ENCODE measurements around the gene SNED1.
A peak's percentile ranks its signal among the peaks of the same experiment; 100 is the strongest.

SNED1 gene

DNA sequence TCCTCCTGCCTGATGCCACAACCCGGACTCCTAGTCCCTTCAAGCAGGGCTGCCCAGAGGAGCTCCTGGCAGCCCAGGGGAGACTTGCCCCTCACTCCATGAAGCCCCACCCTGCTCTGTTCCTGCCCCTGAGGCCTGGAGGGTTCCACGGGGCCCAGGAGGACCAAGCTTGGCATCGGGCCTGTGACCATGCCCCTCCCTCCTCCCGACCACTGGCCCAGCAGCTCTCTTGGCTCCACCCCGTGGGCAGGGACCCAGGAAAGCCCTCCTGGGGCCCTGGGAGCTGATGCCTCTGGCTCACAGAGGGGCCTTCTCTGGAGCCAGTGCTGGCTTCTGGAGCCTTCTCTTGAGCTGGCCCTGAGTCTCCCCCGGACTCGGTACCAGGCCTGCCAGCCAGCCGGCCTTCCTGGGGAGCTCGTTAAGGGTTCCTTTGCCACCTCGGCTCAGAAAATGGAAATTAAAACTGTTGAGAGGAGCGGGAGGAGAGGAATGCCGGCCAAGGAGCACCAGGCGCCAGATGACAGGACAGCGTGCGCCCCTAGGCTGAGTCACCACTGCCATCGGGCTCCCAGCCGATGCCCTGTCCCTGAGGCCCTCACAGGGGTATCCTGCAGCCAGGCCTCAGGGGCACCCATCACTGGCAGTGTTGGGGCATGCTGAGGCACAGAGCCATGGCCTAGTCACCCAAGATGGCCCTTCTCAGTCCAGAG, 40.6 kb upstream of the SNED1 start:
- DNase-seq: peak; percentile 17
- Mint-ChIP-seq H3K9me3 (no peaks in the 10 kb centered on the region), H3K4me3 (no peak overlapping the region), H3K27ac (no peak overlapping the region), H3K27me3 (peaks cover 3% of the 10 kb centered on the region), H3K4me1 (ENCODE audit: low read depth) (no peaks in the 10 kb centered on the region), H3K36me3 (ENCODE audit: low read depth) (no peaks in the 10 kb centered on the region)

GRCh38 chr2:240958366-240959213, 39.8 kb upstream of the SNED1 start:
- H3K4me1 Mint-ChIP-seq (ENCODE audit: low read depth): no peaks in the 10 kb centered on the region
- peak; percentile 15 for DNase-seq
- no peaks in the 10 kb centered on the region for H3K36me3 Mint-ChIP-seq (ENCODE audit: low read depth)
- peaks cover 3% of the 10 kb centered on the region for H3K27me3 Mint-ChIP-seq
- no peaks in the 10 kb centered on the region for H3K9me3 Mint-ChIP-seq
- H3K27ac Mint-ChIP-seq: no peak overlapping the region
- H3K4me3 Mint-ChIP-seq: no peak overlapping the region

DNA sequence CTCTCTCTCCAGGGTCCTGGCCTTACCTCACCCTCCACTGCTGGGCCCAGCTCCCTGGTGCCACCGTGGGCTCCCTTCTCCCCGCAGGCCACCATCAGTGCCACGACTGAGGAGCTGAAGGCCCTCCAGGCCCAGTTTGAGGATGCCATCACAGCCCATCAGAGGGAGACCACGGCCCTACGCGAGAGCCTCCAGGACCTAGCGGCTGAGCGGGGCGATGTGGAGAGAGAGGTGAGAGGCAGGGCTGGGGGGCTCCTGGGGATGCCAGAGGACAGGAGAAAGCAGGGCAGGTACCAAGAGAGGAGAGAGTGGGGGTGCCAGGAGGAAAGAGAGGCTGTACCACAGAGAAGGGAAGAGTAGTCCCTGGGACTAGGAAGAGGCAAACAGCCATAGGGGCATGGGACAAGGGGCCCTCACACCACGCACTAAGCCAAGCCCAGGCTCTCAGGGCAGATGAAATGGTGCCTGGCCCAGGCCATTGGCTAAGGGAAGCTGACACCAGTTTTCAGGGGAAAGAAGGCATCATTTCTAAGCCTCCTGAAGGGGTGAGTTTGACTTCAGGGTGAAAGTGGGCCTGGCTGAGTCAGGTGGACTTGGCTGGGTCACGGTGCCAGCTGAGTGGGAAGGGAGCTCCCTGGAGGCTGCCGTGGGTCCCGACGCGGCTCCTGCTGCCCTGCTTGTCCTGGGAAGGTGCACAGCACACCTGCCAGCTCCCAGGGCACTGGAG, 39.0 kb upstream of the SNED1 start:
- Mint-ChIP-seq H3K4me3 (no peak overlapping the region), H3K4me1 (ENCODE audit: low read depth) (no peaks in the 10 kb centered on the region), H3K27me3 (no peaks in the 10 kb centered on the region), H3K36me3 (ENCODE audit: low read depth) (no peaks in the 10 kb centered on the region), H3K9me3 (no peaks in the 10 kb centered on the region), H3K27ac (no peak overlapping the region)
- DNase-seq: peak; percentile 17

- H3K4me1 Mint-ChIP-seq (ENCODE audit: low read depth): no peaks in the 10 kb centered on the region
- no peaks in the 10 kb centered on the region for H3K27me3 Mint-ChIP-seq
- H3K36me3 Mint-ChIP-seq (ENCODE audit: low read depth): no peaks in the 10 kb centered on the region
- H3K27ac Mint-ChIP-seq: no peak overlapping the region
- H3K4me3 Mint-ChIP-seq: no peak overlapping the region
- DNase-seq: no peak
- H3K9me3 Mint-ChIP-seq: no peaks in the 10 kb centered on the region
Measured at GRCh38 chr2:240959941-240960308, 38.5 kb upstream of the SNED1 start.

DNA sequence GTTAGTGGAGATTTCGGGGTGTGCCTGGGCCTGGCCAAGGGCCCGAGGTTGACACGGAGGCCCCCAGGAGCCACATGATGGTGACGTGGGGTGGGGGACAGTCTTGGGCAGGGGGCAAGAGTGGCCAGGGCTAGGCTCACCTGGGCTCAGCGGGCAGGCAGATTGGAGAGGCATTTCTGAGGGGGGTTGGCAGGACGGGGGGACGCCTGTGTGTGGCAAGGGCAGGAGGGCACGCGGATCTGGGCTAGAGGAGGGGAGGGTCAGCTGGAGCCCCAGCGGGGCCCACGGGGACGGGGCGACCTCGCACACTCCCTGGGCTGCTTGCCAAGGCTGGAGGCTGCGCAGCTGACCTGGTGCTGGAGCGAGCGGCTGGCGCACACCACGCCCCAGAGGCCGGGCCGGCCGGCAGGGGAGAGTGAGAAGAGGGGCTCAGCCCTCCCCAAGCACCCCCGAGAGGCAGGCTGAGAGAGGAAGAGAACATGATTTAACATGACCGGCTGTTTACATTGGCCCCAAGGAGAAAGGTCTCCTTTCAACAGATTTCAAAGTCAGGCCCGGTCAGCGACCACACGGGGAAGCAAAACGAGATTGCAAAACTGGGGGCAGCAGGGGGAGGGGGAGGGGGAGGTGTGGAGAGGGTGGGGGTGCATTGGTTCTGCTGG, 38.0 kb upstream of the SNED1 start:
- DNase-seq: no peak
- Mint-ChIP-seq H3K4me1 (ENCODE audit: low read depth) (no peaks in the 10 kb centered on the region), H3K9me3 (no peaks in the 10 kb centered on the region), H3K27me3 (no peaks in the 10 kb centered on the region), H3K27ac (no peak overlapping the region), H3K4me3 (no peak overlapping the region), H3K36me3 (ENCODE audit: low read depth) (no peaks in the 10 kb centered on the region)

GRCh38 chr2:240960971-240961876, 37.2 kb upstream of the SNED1 start:
- Mint-ChIP-seq H3K36me3 (ENCODE audit: low read depth) (no peaks in the 10 kb centered on the region), H3K9me3 (no peaks in the 10 kb centered on the region), H3K27me3 (no peaks in the 10 kb centered on the region), H3K4me3 (no peak overlapping the region), H3K27ac (no peak overlapping the region), H3K4me1 (ENCODE audit: low read depth) (no peaks in the 10 kb centered on the region)
- DNase-seq: no peak

DNA sequence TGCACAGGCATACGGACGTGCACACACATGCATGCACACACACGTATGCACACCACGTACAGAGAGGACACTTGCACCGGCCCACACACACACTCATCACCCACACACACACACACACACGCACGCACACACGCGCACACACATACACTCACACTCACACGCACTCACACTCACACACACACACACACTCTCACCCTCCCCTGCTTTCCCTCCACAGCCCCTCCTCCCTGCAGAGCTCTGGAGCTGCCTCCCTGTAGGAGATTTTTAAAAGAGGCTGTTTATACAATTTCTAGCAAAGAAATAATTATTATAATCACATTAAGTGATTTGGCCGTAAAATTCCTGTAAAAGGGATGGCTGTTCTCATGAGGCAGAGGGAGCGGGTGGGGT, 36.5 kb upstream of the SNED1 start:
- Mint-ChIP-seq H3K27ac (no peak overlapping the region), H3K4me3 (no peak overlapping the region), H3K27me3 (no peaks in the 10 kb centered on the region), H3K4me1 (ENCODE audit: low read depth) (no peaks in the 10 kb centered on the region), H3K36me3 (ENCODE audit: low read depth) (no peaks in the 10 kb centered on the region), H3K9me3 (no peaks in the 10 kb centered on the region)
- DNase-seq: peak; percentile 11

GRCh38 chr2:240962300-240963064, 35.9 kb upstream of the SNED1 start:
- Mint-ChIP-seq H3K27ac (peak overlapping the region; percentile 50), H3K4me3 (no peak overlapping the region), H3K36me3 (ENCODE audit: low read depth) (no peaks in the 10 kb centered on the region), H3K4me1 (ENCODE audit: low read depth) (no peaks in the 10 kb centered on the region), H3K27me3 (no peaks in the 10 kb centered on the region), H3K9me3 (no peaks in the 10 kb centered on the region)
- peak; percentile 22 for DNase-seq

- H3K9me3 Mint-ChIP-seq: no peaks in the 10 kb centered on the region
- no peak overlapping the region for H3K4me3 Mint-ChIP-seq
- no peak overlapping the region for H3K27ac Mint-ChIP-seq
- peak; percentile 23 for DNase-seq
- no peaks in the 10 kb centered on the region for H3K36me3 Mint-ChIP-seq (ENCODE audit: low read depth)
- H3K4me1 Mint-ChIP-seq (ENCODE audit: low read depth): no peaks in the 10 kb centered on the region
- no peaks in the 10 kb centered on the region for H3K27me3 Mint-ChIP-seq
Measured at GRCh38 chr2:240963065-240963867, 35.2 kb upstream of the SNED1 start.

GRCh38 chr2:240963868-240964703, 34.3 kb upstream of the SNED1 start:
- DNase-seq: peak; percentile 23
- H3K27ac Mint-ChIP-seq: no peak overlapping the region
- H3K4me3 Mint-ChIP-seq: no peak overlapping the region
- H3K36me3 Mint-ChIP-seq (ENCODE audit: low read depth): no peaks in the 10 kb centered on the region
- no peaks in the 10 kb centered on the region for H3K27me3 Mint-ChIP-seq
- no peaks in the 10 kb centered on the region for H3K9me3 Mint-ChIP-seq
- no peaks in the 10 kb centered on the region for H3K4me1 Mint-ChIP-seq (ENCODE audit: low read depth)

DNA sequence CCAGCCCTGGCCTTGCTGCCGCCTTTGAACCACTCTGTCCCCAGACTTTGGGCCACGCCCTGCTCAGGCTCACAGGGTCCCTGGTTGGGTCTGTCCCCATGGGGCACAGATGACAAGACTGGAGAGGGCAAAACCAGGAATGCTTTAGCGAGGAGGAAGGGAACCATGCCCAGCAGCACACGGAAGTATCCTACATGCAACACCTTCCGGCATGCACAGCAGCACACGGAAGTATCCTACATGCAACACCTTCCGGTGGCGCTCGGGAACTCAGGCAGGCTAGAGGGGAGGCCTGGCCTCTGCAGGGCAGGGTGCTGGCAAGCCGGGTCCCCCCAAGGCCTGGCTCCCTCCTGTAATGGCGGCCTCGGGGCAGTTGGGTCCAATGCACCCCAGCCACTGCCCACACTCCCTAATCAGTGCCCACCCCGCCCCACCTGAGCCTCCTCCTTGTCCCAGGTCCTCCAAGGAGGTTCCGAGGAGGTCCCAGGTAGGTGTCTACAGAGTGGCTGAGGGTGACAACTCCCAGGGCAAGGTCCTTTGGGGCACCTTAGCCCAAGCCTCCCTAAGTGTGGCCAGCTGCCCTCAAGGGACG, 33.6 kb upstream of the SNED1 start:
- no peaks in the 10 kb centered on the region for H3K4me1 Mint-ChIP-seq (ENCODE audit: low read depth)
- H3K27ac Mint-ChIP-seq: no peak overlapping the region
- H3K36me3 Mint-ChIP-seq (ENCODE audit: low read depth): no peaks in the 10 kb centered on the region
- no peaks in the 10 kb centered on the region for H3K27me3 Mint-ChIP-seq
- H3K4me3 Mint-ChIP-seq: no peak overlapping the region
- peak; percentile 13 for DNase-seq
- no peaks in the 10 kb centered on the region for H3K9me3 Mint-ChIP-seq
